ENCODE measurements around the gene RANBP2. TPM values are rescaled to one million over a fixed set of nuclear protein-coding genes. Genes with fewer than 3 reads are reported as not detected.

The RANBP2 gene
- total and polyA plus RNA-seq, 10 of the 15 experiments (the other 5 are each of a cell fraction or from before 2014, with no cell fraction given), result 9.0 to 81.7 (median 28.3) TPM

- TF ChIP-seq IKZF1 (conservative IDR thresholded peaks at IDR 0.05) (peak; percentile 91), YY1 (IDR thresholded peaks at IDR 0.05; ENCODE audit: low read depth, low read length) (peak; percentile 57; the same call in 1 of the 2 replicates), EZH2 (IDR thresholded peaks at IDR 0.05; ENCODE audit: borderline replicate concordance, control insufficient read depth, low read depth, low read length) (no peak), ZNF592 (IDR thresholded peaks at IDR 0.05) (peak; percentile 87), USF1 (IDR thresholded peaks at IDR 0.05; ENCODE audit: borderline replicate concordance, extremely low read length, insufficient read depth, low read depth, low read length) (peak; percentile 41), POLR2AphosphoS2 (IDR thresholded peaks at IDR 0.05; ENCODE audit: low read depth, low read length) (0 out of 2 replicates have a peak, but pooled peaks have one; percentile 61), HDAC2 (IDR thresholded peaks at IDR 0.05) (no peak; the same call in 1 of the 2 replicates), TCF12 (IDR thresholded peaks at IDR 0.05; ENCODE audit: low read depth, low read length) (peak; percentile 39; the same call in 1 of the 2 replicates), KLF5 (IDR thresholded peaks at IDR 0.05; ENCODE audit: partially characterized antibody) (no peak), ATF2 (IDR thresholded peaks at IDR 0.05; ENCODE audit: low read length) (no peak; the same call in 1 of the 2 replicates), NKRF (conservative IDR thresholded peaks at IDR 0.05) (peak; percentile 65; the same call in 1 of the 2 replicates), GATAD2B (conservative IDR thresholded peaks at IDR 0.05; ENCODE audit: low read depth) (peak; percentile 79), E2F8 (IDR thresholded peaks at IDR 0.05; ENCODE audit: low read depth, partially characterized antibody) (no peak), SMARCA5 (IDR thresholded peaks at IDR 0.05) (no peak; the same call in 1 of the 2 replicates), PKNOX1 (IDR thresholded peaks at IDR 0.05) (peak; percentile 80)
Measured at GRCh38 chr2:108719149-108720044, at the start of gene RANBP2 (continued).

All from GM12878 (cell line).